ENCODE measurements around the gene SUPT3H.

- TF ChIP-seq GATA3 (IDR thresholded peaks at IDR 0.05; ENCODE audit: low read depth, low read length) = no peak
- TF ChIP-seq GATA2 (IDR thresholded peaks at IDR 0.05; ENCODE audit: low read depth, low read length) = no peak
Measured at GRCh38 chr6:44966449-44967092, 411.2 kb downstream of the SUPT3H start.
